H1 (cell line): ENCODE measurements around the gene HAVCR1. TPM values are rescaled to one million over a fixed set of nuclear protein-coding genes. Genes with fewer than 3 reads are reported as not detected.

ENCODE experiments used
- CTCF ChIA-PET: fragments of 300-600 bp; sonication (Branson Sonifier 250); formaldehyde crosslinking; loops from one replicate; lab custom pipeline; 2021; ENCODE audit not compliant: partially characterized antibody; lab: Charles Lee
- POLR2A ChIA-PET: fragments of 300-600 bp; sonication (Branson Sonifier 250); formaldehyde crosslinking; loops from one replicate; lab custom pipeline; 2021; ENCODE audit warnings: inconsistent platforms; ENCODE audit not compliant: partially characterized antibody; lab: Charles Lee
- DNase-seq, 2 experiments: peaks; one replicate each; pipeline versions ENCODE4 v3.0.0 to v3.0.0-alpha.2; 2010 to 2022; ENCODE audit warnings: low spot score in 2 of 2, low read depth in 1 of 2, mixed read lengths in 1 of 2
- FAIRE-seq: peaks from 2 replicates; lab custom pipeline; 2011; peaks lifted over from hg19 to GRCh38; lab: Jason Lieb, UNC
- H2AFZ ChIP-seq: 2 replicates; pipeline ENCODE4 v1.8.1; 2012; ENCODE audit warnings: low read length, inconsistent platforms
- H2AK5ac ChIP-seq: 2 replicates; pipeline ENCODE4 v1.6.1; 2013; ENCODE audit warnings: low read depth, low read length
- H2BK120ac ChIP-seq: replicated peaks from 2 replicates; pipeline ENCODE3; 2013; ENCODE audit warnings: low read depth, low read length, inconsistent platforms
- H2BK12ac ChIP-seq: 2 replicates; pipeline ENCODE4 v1.6.1; 2013; ENCODE audit warnings: low read depth, low read length
- H2BK15ac ChIP-seq: 2 replicates; pipeline ENCODE4 v1.6.1; 2013; ENCODE audit warnings: low read length
- H2BK20ac ChIP-seq: 2 replicates; pipeline ENCODE4 v1.6.1; 2013; ENCODE audit warnings: low read length
- H2BK5ac ChIP-seq: 2 replicates; pipeline ENCODE4 v1.6.1; 2013; ENCODE audit warnings: low read depth, low read length
- H3K14ac ChIP-seq: 2 replicates; pipeline ENCODE4 v1.6.1; 2013; ENCODE audit warnings: inconsistent platforms; ENCODE audit not compliant: insufficient read length
- H3K18ac ChIP-seq: 2 replicates; pipeline ENCODE4 v1.6.1; 2013; ENCODE audit warnings: low read length; ENCODE audit errors: extremely low read depth
- H3K23ac ChIP-seq: 2 replicates; pipeline ENCODE4 v1.6.1; 2013; ENCODE audit warnings: inconsistent platforms; ENCODE audit not compliant: insufficient read length
- H3K23me2 ChIP-seq: 2 replicates; pipeline ENCODE4 v1.6.1; 2013; ENCODE audit warnings: low read depth, low read length
- H3K27ac ChIP-seq: 2 replicates; pipeline ENCODE4 v1.6.1; 2011; ENCODE audit warnings: low read depth, low read length, inconsistent platforms
- H3K27me3 ChIP-seq, 4 experiments: replicated peaks in 1 of 4; 1 replicate in 1 of 4; 2 replicates in 3 of 4; pipeline versions ENCODE4 v1.6.1 to v1.8.1; 2011 to 2013; ENCODE audit warnings: low read length in 3 of 4, mild to moderate bottlenecking in 3 of 4, inconsistent platforms in 2 of 4, mixed read lengths in 2 of 4, moderate library complexity in 1 of 4; ENCODE audit not compliant: control insufficient read depth in 3 of 4, insufficient read depth in 3 of 4; ENCODE audit errors: extremely low read depth in 1 of 4
- H3K36me3 ChIP-seq, 4 experiments: 2 replicates each; pipeline versions ENCODE4 v1.6.1 to v1.8.1; 2011 to 2013; ENCODE audit warnings: mild to moderate bottlenecking in 4 of 4, low read length in 3 of 4, moderate library complexity in 2 of 4, control low read depth in 1 of 4, inconsistent platforms in 1 of 4; ENCODE audit not compliant: insufficient read depth in 4 of 4, control insufficient read depth in 2 of 4
- H3K4ac ChIP-seq: replicated peaks from 2 replicates; pipeline ENCODE3; 2013; ENCODE audit warnings: low read length, low read depth, mixed read lengths, inconsistent platforms; ENCODE audit not compliant: insufficient read length
- H3K4me1 ChIP-seq, 4 experiments: replicated peaks in 1 of 4; 1 replicate in 1 of 4; 2 replicates in 3 of 4; pipeline versions ENCODE4 v1.6.1 to v1.8.1; 2011 to 2013; ENCODE audit warnings: low read length in 3 of 4, inconsistent platforms in 2 of 4, mixed read lengths in 1 of 4; ENCODE audit not compliant: insufficient read depth in 4 of 4, control insufficient read depth in 3 of 4
- H3K4me2 ChIP-seq, 2 experiments: 2 replicates each; pipeline versions ENCODE4 v1.6.1 to v1.8.1; 2011 to 2013; ENCODE audit warnings: low read depth in 2 of 2, low read length in 2 of 2, control low read depth in 1 of 2, inconsistent platforms in 1 of 2, mild to moderate bottlenecking in 1 of 2; ENCODE audit not compliant: insufficient read depth in 1 of 2
- H3K4me3 ChIP-seq, 4 experiments: fragments of 200-600, 300-600 bp in 1 of 4; sonication (generic), shearing (Covaris generic), sonication (Bioruptor Twin) in 1 of 4; 2 replicates each; pipeline versions ENCODE4 v1.5.1 to v1.8.1; 2011 to 2016; ENCODE audit warnings: low read length in 4 of 4, low read depth in 3 of 4, control low read depth in 2 of 4, inconsistent platforms in 2 of 4, mild to moderate bottlenecking in 2 of 4, mixed read lengths in 1 of 4, moderate library complexity in 1 of 4; ENCODE audit not compliant: insufficient read depth in 2 of 4; ENCODE audit errors: extremely low read depth in 1 of 4
- H3K56ac ChIP-seq: replicated peaks from 2 replicates; pipeline ENCODE3; 2013; ENCODE audit warnings: low read depth, mild to moderate bottlenecking, mixed read lengths, low read length, inconsistent platforms; ENCODE audit not compliant: insufficient read length
- H3K79me1 ChIP-seq: 2 replicates; pipeline ENCODE4 v1.6.1; 2013; ENCODE audit warnings: low read depth, low read length, control low read depth
- H3K79me2 ChIP-seq, 2 experiments: 2 replicates each; pipeline versions ENCODE4 v1.6.1 to v1.8.1; 2012 to 2013; ENCODE audit warnings: low read length in 2 of 2, mild to moderate bottlenecking in 2 of 2, inconsistent platforms in 1 of 2; ENCODE audit not compliant: insufficient read depth in 2 of 2, control insufficient read depth in 1 of 2
- H3K9ac ChIP-seq, 4 experiments: replicated peaks in 1 of 4; 1 replicate in 1 of 4; 2 replicates in 3 of 4; pipeline versions ENCODE4 v1.6.1 to v1.8.1; 2011 to 2013; ENCODE audit warnings: low read depth in 3 of 4, low read length in 3 of 4, control low read depth in 2 of 4, mild to moderate bottlenecking in 2 of 4, moderate library complexity in 2 of 4, inconsistent platforms in 1 of 4; ENCODE audit errors: extremely low read depth in 1 of 4
- H3K9me3 ChIP-seq, 2 experiments: 2 replicates each; pipeline versions ENCODE4 v1.6.1 to v1.8.1; 2012 to 2013; ENCODE audit warnings: mild to moderate bottlenecking in 2 of 2, moderate library complexity in 2 of 2, control low read depth in 1 of 2, inconsistent platforms in 1 of 2, low read depth in 1 of 2, low read length in 1 of 2, mixed read lengths in 1 of 2; ENCODE audit not compliant: insufficient read depth in 2 of 2
- H4K20me1 ChIP-seq, 2 experiments: replicated peaks in 1 of 2; 2 replicates each; pipeline versions ENCODE3 to v1.8.1; 2011 to 2013; ENCODE audit warnings: inconsistent platforms in 2 of 2, low read length in 2 of 2, mild to moderate bottlenecking in 1 of 2; ENCODE audit not compliant: insufficient read depth in 2 of 2, control insufficient read depth in 1 of 2
- H4K5ac ChIP-seq: 2 replicates; pipeline ENCODE4 v1.6.1; 2013; ENCODE audit warnings: low read length, low read depth, mixed read lengths, inconsistent platforms; ENCODE audit not compliant: insufficient read length
- H4K8ac ChIP-seq: 2 replicates; pipeline ENCODE4 v1.8.0; 2013; ENCODE audit warnings: mild to moderate bottlenecking, moderate library complexity, low read length, inconsistent platforms; ENCODE audit not compliant: insufficient read depth; ENCODE audit errors: extremely low read depth
- H4K91ac ChIP-seq: replicated peaks from 2 replicates; pipeline ENCODE3; 2013; ENCODE audit warnings: low read length, mixed read lengths, inconsistent platforms; ENCODE audit not compliant: insufficient read length
- CEBPB ChIP-seq: IDR thresholded peaks from 2 replicates; pipeline ENCODE4 v1.6.1; 2012; ENCODE audit warnings: low read depth, low read length
- MAFK ChIP-seq: IDR thresholded peaks from 2 replicates; pipeline ENCODE4 v1.6.1; 2012; ENCODE audit warnings: low read depth, mild to moderate bottlenecking, improper control_type of control experiment, low read length
- WGBS, 2 experiments: shearing (Covaris generic) in 1 of 2; methylation state at CpG; one replicate each; pipeline versions ENCODE4 v1.1.6 to v1.1.7; 2013 to 2015; ENCODE audit warnings: low lambda C conversion rate in 2 of 2, mixed read lengths in 2 of 2, inconsistent platforms in 1 of 2, low coverage in 1 of 2, missing lambda C conversion rate in 1 of 2; ENCODE audit not compliant: insufficient replicate concordance in 2 of 2, insufficient coverage in 1 of 2, insufficient read length in 1 of 2; ENCODE audit errors: extremely low coverage in 1 of 2, missing lambda C conversion rate in 1 of 2; 5-methylcytosine and 5-hydroxymethylcytosine counted together
- polyA plus RNA-seq, 7 experiments: library from polyadenylated mRNA; depleted of rRNA in 3 of 7; stranded (reverse) in 5 of 7; unstranded in 2 of 7; fragments of >200 nt in 5 of 7; fragments of 200-250 nt in 2 of 7; gene quantifications; 1 replicate in 5 of 7; 2 replicates in 1 of 7; 4 replicates in 1 of 7; pipeline versions ENCODE4 v1.2.1 to v1.2.3, GENCODE V29; 2011 to 2013; ENCODE audit warnings: missing spikeins in 2 of 7, mixed read lengths in 2 of 7
- total RNA-seq: library from RNA; stranded (reverse); fragmentation: NEBNext Ultra II Directional; extraction: Animal tissue kit (Norgen Biotek cat#: 25700); gene quantifications from 2 replicates; pipeline ENCODE4 v1.2.1, GENCODE V29; 2021

HAVCR1 gene
- total and polyA plus RNA-seq, 2 of the 8 experiments (the other 6 are each of a cell fraction or from before 2014, with no cell fraction given): not detected

DNA sequence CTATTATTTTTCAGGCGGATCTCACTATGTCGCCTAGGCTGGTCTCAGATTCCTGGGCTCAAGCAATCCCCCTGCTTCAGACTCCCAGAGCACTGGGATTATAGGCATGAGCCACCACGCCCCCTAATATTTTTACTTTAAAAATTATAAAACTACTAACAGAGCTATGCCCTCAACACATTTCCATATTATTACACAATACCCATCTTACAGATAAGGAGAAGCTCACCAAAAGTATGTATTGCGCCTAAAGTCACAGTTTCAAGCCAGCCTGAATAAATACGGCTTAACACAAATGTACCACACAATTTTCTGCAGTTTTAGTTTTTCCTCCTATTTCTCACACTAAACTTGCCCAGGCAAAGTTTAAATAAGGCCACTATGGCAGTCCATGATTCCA, 9.9 kb upstream of the HAVCR1 start:
- H2BK5ac ChIP-seq: no peak overlapping the region
- no peaks in the 10 kb centered on the region for H3K79me1 ChIP-seq
- H3K23ac ChIP-seq: no peak overlapping the region
- no peak overlapping the region for H3K27ac ChIP-seq
- H3K56ac ChIP-seq: no peak overlapping the region
- no peak overlapping the region for H3K18ac ChIP-seq
- H3K14ac ChIP-seq: no peak overlapping the region
- no peaks in the 10 kb centered on the region for H3K9me3 ChIP-seq
- H3K27me3 ChIP-seq: no peaks in the 10 kb centered on the region
- no peak overlapping the region for H3K9ac ChIP-seq
- H3K4ac ChIP-seq: no peak overlapping the region
- no peak overlapping the region for H2BK120ac ChIP-seq
- no peak overlapping the region for H2AK5ac ChIP-seq
- no peaks in the 10 kb centered on the region for H3K36me3 ChIP-seq
- no peak overlapping the region for H3K4me3 ChIP-seq
- WGBS, 2 experiments: 97% methylated on average over 5 of the region's 5 CpGs; no CpG with 5 or more reads in 1 of the 2 experiments
- H4K8ac ChIP-seq: no peak overlapping the region
- FAIRE-seq (no peak), DNase-seq (no peak)
- no peaks in the 10 kb centered on the region for H4K20me1 ChIP-seq
- no peak overlapping the region for H2BK20ac ChIP-seq
- no peak overlapping the region for H2AFZ ChIP-seq
- H3K4me1 ChIP-seq: no peaks in the 10 kb centered on the region
- no peak overlapping the region for H2BK15ac ChIP-seq
- no peaks in the 10 kb centered on the region for H3K79me2 ChIP-seq
- no peak overlapping the region for H3K4me2 ChIP-seq
- no peak overlapping the region for H2BK12ac ChIP-seq
- no peak overlapping the region for H4K91ac ChIP-seq
- TF ChIP-seq CEBPB (no peak), MAFK (no peak)
- ChIA-PET POLR2A (no interaction called here), CTCF (no interaction called here)
- no peak overlapping the region for H4K5ac ChIP-seq
- H3K23me2 ChIP-seq: no peaks in the 10 kb centered on the region
